Raji (cell line): ENCODE data around the gene ICAM2.

ENCODE experiments used
- POLR2A ChIP-seq: IDR thresholded peaks from 2 replicates; pipeline ENCODE4 v1.6.1; 2011; ENCODE audit warnings: low read depth, low read length, control low read depth; ENCODE audit not compliant: insufficient read depth

ICAM2 gene

GRCh38 chr17:64006361-64007088 lies 13.9 kb downstream of the ICAM2 start:
- no peak for TF ChIP-seq POLR2A

- no peak for TF ChIP-seq POLR2A
These were observed 14.7 kb downstream of the ICAM2 start for GRCh38 chr17:64005734-64006167.

- TF ChIP-seq POLR2A = no peak
These were observed 15.3 kb downstream of the ICAM2 start for GRCh38 chr17:64004903-64005733.

GRCh38 chr17:64004218-64004770 lies 16.1 kb downstream of the ICAM2 start:
- no peak for TF ChIP-seq POLR2A

DNA sequence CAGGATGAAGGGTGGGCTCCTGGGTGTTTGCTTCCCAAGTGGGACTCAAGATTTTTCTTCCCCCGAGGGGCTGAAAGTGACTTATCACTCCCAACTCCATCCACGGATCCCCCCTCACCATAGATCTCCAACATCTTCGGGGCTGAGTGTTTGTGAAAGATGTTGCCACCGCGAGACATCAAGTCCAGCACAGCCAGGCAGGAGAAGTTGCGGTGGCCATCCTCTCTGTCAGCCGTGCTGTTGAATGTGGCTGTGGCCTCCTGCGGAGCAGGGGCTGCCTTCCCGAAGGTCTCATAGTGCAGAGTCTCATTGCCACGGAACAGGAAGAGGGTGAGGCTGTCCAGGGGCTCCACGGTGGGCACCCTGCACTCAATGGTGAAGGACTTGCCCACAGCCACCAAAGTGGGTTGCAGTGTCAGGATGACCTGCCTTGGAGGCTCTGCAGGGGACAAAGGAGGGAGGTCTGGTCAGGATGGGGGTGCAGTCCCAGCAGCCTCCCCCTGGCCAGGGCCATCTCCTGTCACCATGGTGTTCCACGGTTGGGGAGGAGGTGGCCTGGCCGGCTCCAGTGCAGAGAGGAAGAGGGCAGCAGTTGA lies 16.8 kb downstream of the ICAM2 start:
- no peak for TF ChIP-seq POLR2A

- no peak for TF ChIP-seq POLR2A
These were observed 17.5 kb downstream of the ICAM2 start for GRCh38 chr17:64002658-64003525.

DNA sequence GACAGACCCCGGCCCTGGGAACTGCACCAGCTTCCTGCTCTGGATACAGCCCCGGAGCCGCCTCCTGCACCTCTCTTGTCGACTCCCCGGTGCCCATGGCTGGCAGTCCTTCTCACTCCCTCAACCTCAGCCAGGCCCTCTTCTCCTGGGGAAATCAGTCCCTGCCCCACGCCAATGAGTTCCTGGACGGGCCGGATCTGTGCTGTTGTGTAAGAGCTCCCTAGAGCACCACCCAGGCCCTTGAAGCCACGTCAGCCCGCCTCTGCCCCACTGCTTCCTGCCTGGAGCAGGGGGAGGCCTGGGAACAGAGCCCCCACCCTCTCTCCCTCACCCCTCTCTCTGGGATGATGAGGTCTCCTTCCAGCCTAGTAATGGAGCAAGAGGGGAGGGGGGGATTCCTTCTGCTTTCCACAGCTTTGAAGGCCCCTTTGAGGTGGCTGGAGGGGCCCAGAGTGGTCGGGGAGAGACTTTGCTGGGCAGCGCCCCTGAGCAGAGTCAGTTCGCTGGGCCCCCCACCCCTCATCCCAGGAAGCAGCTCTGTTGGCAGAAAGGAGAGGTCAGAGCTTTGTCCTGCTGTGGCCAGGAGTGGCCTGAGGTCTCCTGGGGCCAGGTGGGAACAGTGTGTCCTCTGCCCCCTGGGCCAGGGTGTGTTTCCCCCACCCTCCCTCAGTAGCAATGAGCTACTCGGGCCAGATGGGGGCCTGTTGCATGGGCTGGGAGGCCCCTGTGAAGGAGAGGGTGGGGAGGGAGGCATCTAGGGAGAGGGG lies 18.5 kb downstream of the ICAM2 start:
- no peak for TF ChIP-seq POLR2A

- TF ChIP-seq POLR2A = no peak
These were observed 19.3 kb downstream of the ICAM2 start for GRCh38 chr17:64001091-64001579.

- TF ChIP-seq POLR2A = no peak
These were observed 20.5 kb downstream of the ICAM2 start for GRCh38 chr17:63999680-64000531.

- TF ChIP-seq POLR2A = no peak
These were observed 21.4 kb downstream of the ICAM2 start for GRCh38 chr17:63998721-63999679.

DNA sequence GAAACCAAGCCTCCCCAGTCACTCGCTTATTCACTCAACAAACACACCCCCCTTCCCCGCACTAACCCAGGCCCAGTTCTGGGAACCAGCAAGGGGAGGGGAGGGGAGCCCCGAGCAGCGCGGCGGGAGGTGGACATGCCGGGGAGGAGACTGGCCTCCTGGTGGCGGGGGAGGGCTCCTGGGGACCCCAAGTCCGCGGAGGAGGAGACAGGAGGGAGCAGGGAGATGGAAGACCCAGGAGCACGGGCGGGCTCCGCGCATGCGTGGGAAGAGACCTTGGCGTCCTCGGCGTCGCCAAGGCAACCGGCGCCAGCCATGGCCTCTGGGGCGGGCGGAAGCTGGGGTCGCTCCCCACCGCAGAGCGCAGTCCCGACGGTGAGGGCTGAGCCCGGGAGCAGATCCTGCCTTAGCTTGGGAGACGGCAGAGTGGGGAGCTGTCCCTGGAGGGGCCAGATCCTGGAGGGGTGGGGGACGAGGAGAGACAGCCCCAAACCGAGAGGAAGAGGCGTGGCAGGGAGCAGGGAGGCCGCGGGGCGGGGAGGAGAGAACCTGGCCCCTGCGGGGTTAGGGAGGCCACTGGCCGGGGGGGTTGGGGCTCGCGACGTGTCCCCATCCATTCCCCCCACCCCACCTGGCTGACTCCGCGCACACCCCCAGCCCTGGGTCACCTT lies 22.2 kb downstream of the ICAM2 start, which contains the start of gene PRR29:
Gene PRR29 (plus strand): TSS at position 302 of the 671 bp plus-strand sequence. CDS start 14 bp downstream, at position 316.
- TF ChIP-seq POLR2A = no peak
